GM19467 (cell line): ENCODE measurements around the gene TMEM214.

Experiments
- ATAC-seq: cut with Tn5 transposase; IDR thresholded peaks from one replicate; pipeline ENCODE4 v1.9.1; 2021; ENCODE audit warnings: mild to moderate bottlenecking, moderate library complexity; ENCODE audit not compliant: unreplicated experiment

The TMEM214 gene, protein sequence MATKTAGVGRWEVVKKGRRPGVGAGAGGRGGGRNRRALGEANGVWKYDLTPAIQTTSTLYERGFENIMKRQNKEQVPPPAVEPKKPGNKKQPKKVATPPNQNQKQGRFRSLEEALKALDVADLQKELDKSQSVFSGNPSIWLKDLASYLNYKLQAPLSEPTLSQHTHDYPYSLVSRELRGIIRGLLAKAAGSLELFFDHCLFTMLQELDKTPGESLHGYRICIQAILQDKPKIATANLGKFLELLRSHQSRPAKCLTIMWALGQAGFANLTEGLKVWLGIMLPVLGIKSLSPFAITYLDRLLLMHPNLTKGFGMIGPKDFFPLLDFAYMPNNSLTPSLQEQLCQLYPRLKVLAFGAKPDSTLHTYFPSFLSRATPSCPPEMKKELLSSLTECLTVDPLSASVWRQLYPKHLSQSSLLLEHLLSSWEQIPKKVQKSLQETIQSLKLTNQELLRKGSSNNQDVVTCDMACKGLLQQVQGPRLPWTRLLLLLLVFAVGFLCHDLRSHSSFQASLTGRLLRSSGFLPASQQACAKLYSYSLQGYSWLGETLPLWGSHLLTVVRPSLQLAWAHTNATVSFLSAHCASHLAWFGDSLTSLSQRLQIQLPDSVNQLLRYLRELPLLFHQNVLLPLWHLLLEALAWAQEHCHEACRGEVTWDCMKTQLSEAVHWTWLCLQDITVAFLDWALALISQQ

DNA sequence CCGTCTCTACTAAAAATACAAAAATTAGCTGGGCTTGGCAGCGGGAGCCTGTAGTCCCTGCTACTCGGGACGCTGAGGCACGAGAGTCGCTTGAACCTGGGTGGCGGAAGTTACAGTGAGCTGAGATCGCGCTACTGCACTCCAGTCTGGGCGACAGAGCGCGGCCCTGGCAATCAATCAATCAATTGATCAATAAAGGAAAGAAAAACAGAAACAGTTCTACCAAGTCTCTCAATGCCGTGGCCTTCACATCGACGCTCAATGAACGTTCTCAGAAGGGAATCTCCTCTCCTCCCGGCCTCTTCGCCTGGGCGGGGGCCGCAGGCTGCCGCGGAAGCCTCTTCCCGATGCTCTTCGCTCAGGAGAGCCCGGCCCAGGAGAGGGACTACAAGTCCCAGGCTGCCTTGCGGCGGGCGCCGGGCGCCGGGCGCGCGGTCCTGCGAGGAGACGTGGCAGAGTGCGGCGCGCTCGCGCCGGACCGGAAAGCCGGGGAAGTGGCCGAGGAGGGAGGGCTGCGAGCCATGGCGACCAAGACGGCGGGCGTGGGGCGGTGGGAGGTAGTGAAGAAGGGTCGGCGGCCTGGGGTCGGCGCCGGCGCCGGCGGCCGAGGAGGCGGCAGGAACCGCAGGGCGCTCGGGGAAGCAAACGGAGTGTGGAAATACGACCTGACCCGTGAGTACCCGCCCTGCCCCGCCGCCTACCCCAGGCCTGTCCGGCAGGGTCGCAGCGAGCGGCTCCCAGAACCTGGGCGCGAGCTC is at the start of gene TMEM214:
TMEM214 (plus strand) TSS at position 471 of the 758 bp plus-strand sequence; CDS start at position 522, 51 bp downstream.
- peak; percentile 90 for ATAC-seq

DNA sequence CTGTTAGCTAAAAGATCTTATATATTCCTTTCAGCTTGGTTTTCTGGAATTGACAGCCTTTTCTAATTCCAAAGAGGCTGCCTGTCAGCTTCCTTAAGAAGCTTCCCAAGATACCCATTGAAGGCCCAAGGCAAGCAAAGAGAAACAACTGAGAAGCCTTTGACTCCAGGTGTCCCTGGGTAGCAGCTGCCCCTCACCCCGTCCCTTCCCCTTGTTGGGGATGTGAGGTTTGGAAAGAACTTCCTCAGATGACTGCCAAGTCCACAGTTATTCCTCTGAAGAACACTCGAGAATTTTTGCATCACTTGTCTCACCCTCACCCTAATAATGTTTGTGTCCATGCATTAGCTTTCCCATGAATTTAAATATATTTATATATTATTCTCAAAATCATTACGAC is 49.0 kb upstream of the TMEM214 start:
- no peak for ATAC-seq

DNA sequence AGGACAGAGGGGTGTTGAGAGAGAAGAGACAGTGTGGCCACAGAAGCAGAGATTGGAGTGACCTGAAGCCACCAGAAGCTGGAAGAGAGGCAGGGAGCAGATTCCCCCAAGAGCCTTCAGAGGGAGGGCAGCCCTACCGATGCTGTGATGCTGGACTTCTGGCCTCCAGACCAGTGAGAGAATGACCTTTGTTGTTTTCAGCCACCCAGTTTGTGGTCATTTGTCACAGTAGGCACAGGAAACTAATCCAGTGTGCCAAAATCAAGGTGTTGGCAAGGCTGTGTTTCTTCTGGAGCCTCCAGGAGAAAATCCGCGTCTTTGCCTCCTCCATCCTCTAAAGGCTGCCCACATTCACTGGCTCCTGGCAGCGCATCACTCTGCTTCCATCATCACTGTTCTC is 47.0 kb upstream of the TMEM214 start:
- no peak for ATAC-seq

DNA sequence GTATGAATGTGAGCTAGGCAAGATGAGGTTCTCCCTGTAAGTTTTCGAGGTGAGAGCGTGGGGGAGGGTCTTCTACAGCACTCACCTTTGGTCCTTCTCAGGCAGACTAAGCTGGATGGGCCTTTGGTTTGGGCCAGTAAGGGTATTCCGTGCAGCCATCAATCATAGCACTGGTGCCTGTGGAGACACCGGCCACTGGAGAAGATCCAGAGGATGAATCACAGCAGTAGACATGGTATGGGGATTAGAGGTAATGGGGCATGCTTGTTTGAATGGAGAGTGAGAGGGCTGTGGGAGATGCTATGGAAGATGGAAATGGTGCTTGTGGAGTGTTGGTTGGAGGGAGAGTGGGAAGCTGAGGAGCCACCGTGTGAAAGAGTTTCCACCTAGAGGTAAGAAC is 46.2 kb upstream of the TMEM214 start:
- ATAC-seq = no peak

DNA sequence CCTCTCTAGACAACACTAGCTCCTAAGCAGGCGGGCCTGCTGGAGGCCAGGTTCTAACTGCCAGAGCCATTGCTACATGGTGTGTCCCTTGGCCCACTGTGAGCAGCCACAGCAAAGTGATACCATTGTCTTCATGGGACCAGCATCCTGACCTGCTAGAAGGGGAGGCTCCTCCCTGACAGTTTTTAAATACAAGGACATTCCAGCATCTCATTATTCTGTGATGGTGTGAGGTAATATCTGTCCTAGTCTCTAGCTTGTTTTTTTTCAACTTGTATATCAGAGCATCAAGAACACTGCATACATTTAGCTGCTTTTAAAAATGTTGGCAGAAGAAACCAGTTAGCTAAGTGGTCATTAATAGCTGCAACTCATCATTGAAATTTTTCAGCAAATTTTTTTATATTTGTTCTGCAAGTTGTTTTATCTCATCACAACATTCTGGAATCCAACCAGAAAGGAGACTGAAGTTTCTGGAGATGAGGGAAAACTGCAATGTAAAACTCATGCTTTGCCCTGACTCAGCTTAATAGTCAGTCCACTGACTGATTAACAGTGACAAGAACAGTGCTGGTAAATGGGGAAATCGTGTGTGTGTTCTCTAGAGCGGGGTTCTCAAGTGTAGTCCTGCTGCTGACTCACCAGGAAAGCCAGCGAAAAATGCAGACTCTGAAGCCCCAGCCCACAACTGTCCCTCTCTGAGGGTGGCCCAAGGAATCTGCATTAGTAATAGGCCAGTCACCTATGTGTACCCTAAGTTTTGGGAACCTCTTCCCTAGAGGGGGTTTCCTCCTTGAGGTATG is 44.5 kb upstream of the TMEM214 start:
- ATAC-seq = no peak

DNA sequence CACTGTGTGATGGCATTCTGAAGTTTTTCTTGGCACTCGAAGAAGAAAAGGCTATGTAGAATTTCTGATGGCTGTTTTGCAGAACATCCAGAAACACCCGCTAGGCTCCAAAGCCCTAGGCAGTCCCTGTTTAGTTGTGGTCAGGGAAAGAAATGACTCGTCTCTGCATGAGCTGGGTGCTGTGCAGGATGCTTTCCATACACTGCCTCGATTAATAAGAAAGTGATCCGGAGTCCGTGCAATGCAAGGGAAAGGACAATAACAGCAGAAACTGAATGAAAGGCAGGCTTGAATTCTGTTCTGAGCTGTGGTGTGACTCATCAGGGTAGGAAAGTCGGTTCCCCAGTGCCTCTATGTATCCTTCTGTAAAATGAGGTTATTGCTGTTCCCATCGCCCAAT is 43.6 kb upstream of the TMEM214 start:
- no peak for ATAC-seq

DNA sequence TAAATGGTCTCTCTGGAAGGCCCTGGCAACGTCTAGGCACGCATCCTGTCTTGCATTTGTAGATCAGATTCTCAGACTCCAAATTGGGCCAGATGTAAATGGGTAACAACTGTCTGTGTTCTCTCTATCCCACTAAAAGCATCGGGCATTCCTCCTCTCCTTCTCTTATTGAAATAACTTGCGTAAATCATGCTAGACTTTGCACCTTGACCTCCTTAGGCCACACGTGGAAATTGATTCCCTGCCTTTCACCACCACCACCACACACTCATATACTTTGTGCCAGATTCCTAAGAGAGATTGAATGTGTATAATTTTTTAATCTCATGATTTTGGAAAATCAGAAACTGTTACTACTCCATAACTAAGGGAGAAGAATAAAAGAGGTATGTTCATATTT is 41.0 kb upstream of the TMEM214 start:
- no peak for ATAC-seq

DNA sequence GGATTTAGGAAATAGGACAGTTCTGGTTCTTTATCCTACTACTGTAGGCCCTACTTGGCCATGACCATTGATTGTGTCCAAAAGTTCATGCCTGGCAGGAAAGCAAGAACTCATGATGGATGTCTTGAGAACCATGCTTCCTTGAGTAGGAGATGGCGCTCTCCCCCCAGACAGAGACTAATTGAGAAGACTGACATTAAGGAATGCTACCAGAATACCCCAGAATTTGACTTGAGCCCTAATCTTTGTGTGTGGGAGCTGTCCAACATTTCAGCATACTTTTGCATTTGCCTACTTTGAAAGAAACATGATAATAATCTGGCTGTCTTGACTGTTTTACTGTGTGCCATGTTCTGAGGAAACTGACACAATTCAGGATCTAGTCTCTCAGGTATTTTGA is 39.0 kb upstream of the TMEM214 start:
- no peak for ATAC-seq

DNA sequence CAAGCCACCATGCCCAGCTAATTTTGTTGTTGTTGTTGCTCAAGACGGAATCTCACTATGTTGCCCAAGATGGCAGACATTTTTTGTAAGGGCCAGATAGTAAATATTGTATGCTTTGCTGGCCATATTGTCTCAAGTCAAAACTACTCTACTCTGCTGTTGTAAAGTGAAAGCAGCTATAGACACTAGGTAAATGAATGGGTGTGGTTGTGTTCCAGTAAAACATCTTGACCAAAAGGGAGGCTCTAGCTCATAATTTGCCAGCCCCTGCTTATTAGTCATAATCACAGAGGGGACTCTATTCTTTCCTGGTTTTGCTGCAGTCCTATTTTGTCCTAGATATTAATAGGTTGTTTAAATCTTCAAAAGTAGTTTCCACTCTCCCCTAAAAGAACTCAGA is 37.8 kb upstream of the TMEM214 start:
- no peak for ATAC-seq

DNA sequence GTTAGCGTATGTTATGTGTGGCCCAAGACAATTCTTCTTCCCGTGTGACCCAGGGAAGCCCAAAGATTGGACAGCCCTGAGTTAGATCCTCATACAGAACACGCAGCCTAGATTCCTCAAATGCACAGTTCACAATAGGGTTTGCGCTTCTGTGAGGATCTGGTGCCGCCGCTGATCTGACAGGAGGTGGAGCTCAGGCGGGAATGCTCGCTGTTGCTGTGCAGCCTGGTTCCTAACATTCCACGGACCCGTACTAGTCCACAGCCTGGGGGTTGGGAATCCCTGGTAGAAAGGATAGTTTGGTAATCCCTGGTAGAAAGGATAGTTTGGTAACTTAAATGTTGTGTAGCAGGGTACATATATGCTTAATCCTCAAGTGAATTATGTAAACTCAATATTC is 35.4 kb upstream of the TMEM214 start:
- ATAC-seq = no peak

DNA sequence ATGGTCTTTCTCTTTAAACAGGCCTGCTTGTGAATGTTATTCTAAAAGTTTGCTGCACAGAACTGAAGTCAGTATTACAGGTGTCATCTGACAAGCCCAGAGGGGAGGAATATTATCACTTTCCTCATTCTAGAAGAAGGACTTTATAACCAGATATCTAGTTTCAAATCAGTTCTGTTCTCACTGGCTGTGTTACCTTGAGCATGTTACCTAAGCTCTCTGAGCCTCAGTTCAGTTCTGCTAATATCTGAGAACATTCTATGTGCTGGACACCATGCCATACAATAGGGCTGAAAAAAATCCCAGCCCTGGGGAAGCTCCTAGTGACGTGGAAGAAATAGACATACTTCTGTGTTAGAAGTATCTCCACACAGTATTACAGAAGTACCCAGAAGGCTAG is 34.4 kb upstream of the TMEM214 start:
- no peak for ATAC-seq

DNA sequence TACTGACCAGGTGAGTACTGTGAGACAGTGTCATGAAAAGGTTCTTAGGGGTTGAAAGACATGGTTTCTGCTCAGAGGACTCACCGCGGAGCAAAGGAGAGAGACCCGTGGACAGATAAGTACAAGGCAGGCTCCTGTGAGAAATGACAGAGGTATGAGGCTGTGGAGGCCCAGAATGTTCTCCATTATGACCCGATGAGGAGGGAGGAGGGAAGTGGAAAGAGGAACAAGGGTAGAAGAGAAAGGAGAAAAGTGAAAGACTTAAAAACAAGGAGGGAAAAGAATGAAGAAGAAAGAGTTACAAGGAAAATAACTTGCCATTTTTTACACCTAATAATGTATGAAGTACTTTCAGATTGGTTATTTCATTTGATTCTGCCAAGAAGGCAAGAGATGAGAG is 32.5 kb upstream of the TMEM214 start:
- ATAC-seq = no peak

DNA sequence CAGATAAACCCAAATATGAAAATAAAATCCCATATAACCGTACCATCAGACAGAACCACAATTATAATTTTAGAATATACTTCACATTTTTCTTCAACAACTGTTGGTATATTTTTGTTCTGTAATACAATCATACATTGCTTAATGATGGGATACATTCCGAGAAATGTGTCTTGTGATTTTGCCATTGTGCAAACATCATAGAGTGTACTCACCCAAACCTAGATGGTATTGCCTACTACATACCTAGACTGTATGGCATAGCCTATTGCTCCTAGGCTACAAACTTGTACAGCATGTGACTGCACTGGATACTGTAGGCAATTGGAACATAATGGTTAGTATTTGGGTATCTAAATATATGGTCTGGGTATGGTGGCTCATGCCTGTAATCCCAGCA is 31.8 kb upstream of the TMEM214 start:
- no peak for ATAC-seq

DNA sequence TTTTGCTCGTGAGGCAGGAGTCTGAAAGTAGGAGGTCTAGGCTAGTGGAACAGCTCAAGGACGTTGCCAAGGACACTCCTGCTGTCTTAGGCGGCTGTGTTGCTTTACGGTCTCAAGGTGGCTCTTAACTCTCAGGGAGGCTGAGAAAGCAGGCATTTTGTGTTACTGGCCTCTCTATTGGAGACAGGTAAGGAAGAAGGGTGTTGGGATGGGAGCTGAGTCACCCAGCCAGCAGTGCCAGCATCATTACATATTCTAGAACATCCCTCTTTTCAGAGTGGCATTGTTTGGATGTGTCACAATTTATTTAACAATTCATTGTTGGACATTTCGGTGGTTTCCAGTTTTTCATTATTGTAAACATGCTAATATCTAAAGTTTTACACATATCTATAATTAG is 30.8 kb upstream of the TMEM214 start:
- no peak for ATAC-seq

DNA sequence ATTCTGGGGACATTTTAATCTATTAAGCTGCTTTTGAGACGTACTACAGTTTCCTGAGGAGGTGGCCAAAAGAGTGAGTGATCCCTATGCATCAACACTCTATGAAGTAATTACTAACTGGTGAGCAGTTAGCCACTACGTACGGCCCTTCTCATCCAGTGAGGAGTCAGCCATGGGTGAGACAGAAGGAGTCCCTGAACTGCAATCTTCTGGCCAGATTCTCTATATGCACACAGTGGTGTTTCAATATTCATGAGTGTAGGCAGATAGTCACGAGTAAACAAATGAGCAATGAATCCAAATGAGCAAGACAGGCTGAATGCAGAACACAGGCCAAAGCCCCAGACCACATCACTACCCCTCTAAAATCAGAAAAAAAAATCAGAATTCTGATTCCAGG is 29.8 kb upstream of the TMEM214 start:
- ATAC-seq = no peak

DNA sequence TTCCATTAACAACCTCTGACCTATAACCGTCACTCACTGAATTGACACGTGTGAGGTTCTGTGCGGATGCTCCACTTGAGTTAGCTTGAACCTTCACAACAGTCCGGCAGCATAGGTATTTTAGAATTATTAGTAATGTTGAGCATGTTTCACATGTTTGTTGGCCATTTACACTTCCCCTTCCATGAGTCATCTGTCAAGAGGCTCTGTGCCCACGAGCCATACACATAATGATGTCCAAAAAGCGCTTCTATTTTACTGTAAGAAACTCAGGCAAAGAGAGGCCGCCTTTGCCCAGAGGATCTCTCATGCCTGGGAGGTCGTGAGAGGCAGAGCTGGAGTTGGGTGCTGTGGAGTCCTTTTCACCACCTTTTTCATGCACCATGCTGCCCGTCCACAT is 28.9 kb upstream of the TMEM214 start:
- ATAC-seq = no peak

DNA sequence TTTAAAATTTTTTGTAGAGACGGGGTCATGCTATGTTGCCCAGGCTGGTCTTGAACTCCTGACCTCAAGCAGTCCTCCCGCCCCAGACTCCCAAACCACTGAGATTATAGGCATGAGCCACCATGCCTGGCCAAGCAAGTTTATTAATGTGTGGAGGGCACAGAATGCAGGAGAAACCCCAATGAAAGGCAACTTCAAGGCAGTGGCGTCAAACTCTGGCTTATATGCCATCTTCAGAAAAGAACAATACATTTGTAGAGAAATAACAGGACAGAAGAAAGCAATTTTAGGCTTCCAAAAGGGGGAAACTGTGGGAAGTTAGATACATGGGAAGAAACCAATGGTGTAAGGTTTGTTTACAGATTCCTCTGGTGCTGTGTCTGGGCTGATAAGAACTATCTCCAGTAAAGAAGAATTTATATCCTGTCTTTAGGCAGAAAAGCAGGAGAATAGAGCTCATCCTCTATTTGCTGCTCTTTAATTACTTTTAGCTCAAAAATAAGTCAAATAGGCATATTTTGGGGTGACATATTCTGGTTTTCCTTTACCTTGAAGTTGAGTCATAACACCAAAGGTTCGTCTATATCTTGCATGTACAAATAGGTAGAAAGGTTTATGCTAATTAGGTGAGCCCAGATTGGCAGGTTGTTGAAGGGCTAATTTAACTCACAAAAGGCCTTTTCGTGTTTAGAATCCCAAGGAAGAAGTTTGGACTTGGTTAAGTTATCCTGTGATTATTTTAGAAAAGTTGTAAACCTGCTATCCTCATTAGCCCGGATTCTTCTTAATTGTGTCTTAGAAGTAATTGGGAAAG is 26.0 kb upstream of the TMEM214 start:
- no peak for ATAC-seq

DNA sequence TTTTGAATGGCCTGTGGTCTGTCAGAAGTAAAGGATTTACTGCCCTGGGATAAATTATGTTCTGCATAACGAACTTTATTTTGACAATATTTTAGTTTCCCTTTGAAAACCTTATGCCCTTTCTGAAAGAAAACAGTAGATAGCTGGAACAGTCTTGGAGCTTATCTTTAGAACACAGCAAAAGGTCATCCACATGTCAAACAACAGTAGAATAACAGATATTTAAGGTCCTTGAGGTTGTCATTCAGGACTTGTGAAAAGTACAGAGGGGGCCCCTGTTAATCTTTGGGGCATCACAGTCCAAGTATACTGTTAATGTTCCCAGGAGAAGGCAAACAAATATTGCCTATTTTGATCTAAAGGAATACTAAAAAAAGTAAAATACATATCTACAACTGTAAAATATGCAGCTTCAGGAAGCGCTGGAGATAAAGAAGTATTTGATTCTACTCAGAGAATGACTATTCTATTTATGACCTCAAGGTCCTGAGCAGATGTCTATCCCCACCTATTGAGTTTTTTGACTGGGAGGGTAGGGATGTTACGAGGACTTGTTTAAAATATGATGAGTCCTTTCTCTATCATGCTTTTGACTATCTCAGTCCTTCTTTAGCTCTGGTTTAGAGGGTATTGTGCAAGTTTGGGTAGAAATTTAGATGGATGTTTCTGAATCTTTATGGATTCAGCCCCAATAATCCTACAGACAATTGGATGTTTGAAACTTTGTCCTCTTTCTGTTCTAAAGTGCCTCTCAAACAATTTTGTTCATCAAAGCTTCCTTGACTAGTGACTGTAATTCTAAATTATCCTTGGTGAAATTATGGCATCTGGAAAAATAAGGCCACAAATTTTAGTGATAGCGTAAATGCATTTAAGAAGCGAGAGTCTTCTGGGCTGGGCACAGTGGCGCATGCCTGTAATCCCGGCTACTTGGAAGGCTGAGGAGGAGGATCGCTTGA is 25.1 kb upstream of the TMEM214 start:
- ATAC-seq = no peak

DNA sequence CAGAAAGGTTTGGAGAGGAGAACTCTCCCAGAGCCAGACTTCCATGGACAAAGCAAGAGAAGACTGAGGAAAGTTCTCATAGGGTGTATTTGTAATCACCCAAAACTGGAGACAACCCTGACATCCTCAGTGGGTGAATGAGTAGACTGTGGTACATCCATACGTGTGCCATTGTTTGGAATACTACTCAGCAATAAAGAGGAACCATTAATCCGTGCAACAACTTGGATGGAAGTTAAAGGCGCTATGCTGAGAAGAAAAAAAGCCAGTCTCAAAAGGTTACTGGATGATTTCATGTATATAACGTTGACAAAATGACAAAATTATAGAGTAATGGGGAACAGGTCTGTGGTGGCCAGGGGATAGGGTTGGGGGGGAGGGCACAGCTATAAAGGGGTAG is 24.1 kb upstream of the TMEM214 start:
- ATAC-seq = no peak
